PC-3 (cell line): Measurements from ENCODE around the gene P2RY8. TPM values are rescaled to one million over a fixed set of nuclear protein-coding genes. Genes with fewer than 3 reads are reported as not detected.

ENCODE experiments used
- ATAC-seq: fragments of 200-7000 bp; cut with Tn5 transposase; 2 replicates; pipeline ENCODE4 v1.9.1; 2020; ENCODE audit warnings: mild to moderate bottlenecking, moderate library complexity
- BruUV-seq: library from RNA; stranded (reverse); fragments of 400-500 nt; replicated peaks from 2 replicates; lab custom pipeline; 2021; lab: Mats Ljungman, UMichigan
- CTCF ChIA-PET: fragments of 300-600 bp; sonication (Branson Sonifier 250); formaldehyde crosslinking; loops from one replicate; lab custom pipeline; 2022; ENCODE audit warnings: antibody characterized with exemption; lab: Charles Lee
- POLR2A ChIA-PET: fragments of 300-600 bp; sonication (Branson Sonifier 250); formaldehyde crosslinking; loops from one replicate; lab custom pipeline; 2022; ENCODE audit warnings: antibody characterized with exemption; ENCODE audit not compliant: unreplicated experiment; lab: Charles Lee
- DNase-seq: peaks from one replicate; pipeline ENCODE4 v3.0.0-alpha.2; 2015
- H2AFZ ChIP-seq: fragments of 300-600 bp; sonication (generic); 2 replicates; pipeline ENCODE4 v1.6.0; 2016; ENCODE audit warnings: antibody characterized with exemption, low read length
- H3F3A ChIP-seq: fragments of 300-600 bp; sonication (generic); one replicate; pipeline ENCODE4 v1.6.0; 2017; ENCODE audit warnings: antibody characterized with exemption, low read length, control low read depth, mild to moderate bottlenecking; ENCODE audit not compliant: unreplicated experiment
- H3K27ac ChIP-seq: fragments of 300-600 bp; sonication (generic); 2 replicates; pipeline ENCODE4 v1.5.1; 2016; ENCODE audit warnings: mild to moderate bottlenecking, low read length
- H3K27me3 ChIP-seq: fragments of 300-600 bp; sonication (generic); 2 replicates; pipeline ENCODE4 v1.6.1; 2016; ENCODE audit warnings: low read length, mixed read lengths
- H3K36me3 ChIP-seq: fragments of 300-600 bp; sonication (generic); 2 replicates; pipeline ENCODE4 v1.6.1; 2016; ENCODE audit warnings: low read depth, mixed run types, low read length, mixed read lengths
- H3K4me1 ChIP-seq: fragments of 300-600 bp; sonication (generic); 2 replicates; pipeline ENCODE4 v1.5.1; 2016; ENCODE audit warnings: low read length; ENCODE audit not compliant: insufficient read depth
- H3K4me2 ChIP-seq: fragments of 300-600 bp; sonication (generic); 2 replicates; pipeline ENCODE4 v1.6.0; 2016; ENCODE audit warnings: low read length
- H3K4me3 ChIP-seq: fragments of 300-600 bp; sonication (generic); 2 replicates; pipeline ENCODE4 v1.5.1; 2016; ENCODE audit warnings: mild to moderate bottlenecking, low read length, mixed read lengths
- H3K79me2 ChIP-seq: fragments of 300-600 bp; sonication (generic); 2 replicates; pipeline ENCODE4 v1.6.1; 2017; ENCODE audit warnings: low read length, mixed read lengths
- H3K9ac ChIP-seq: fragments of 300-600 bp; sonication (generic); 2 replicates; pipeline ENCODE4 v1.6.0; 2016; ENCODE audit warnings: mild to moderate bottlenecking, low read length
- H3K9me2 ChIP-seq: fragments of 300-600 bp; sonication (generic); replicated peaks from 2 replicates; pipeline ENCODE4 v1.6.1; 2016; ENCODE audit warnings: mixed run types, low read length, mixed read lengths
- H3K9me3 ChIP-seq: fragments of 300-600 bp; sonication (generic); 2 replicates; pipeline ENCODE4 v1.6.1; 2016; ENCODE audit warnings: low read length, mixed read lengths
- H4K20me1 ChIP-seq: fragments of 300-600 bp; sonication (generic); 2 replicates; pipeline ENCODE4 v1.6.1; 2016; ENCODE audit warnings: low read length, mixed read lengths
- EZH2 ChIP-seq: fragments of 300-600 bp; sonication (generic); IDR thresholded peaks from one replicate; pipeline ENCODE4 v1.6.1; 2017; ENCODE audit warnings: antibody characterized with exemption, mild to moderate bottlenecking, low read length; ENCODE audit not compliant: unreplicated experiment
- EZH2phosphoT487 ChIP-seq: fragments of 300-600 bp; sonication (generic); IDR thresholded peaks from 2 replicates; pipeline ENCODE4 v1.6.1; 2018; ENCODE audit warnings: mild to moderate bottlenecking, antibody characterized with exemption, low read length, borderline replicate concordance
- intact Hi-C: fragments of 100-400 bp; cut with micrococcal nuclease; formaldehyde crosslinking; loops from 2 replicates; pipeline ENCODE4 v1.9.0; 2023
- total RNA-seq: library from RNA; depleted of rRNA; stranded (reverse); fragments of >200 nt; gene quantifications from 2 replicates; pipeline ENCODE4 v1.2.3, GENCODE V29; 2014; rRNA removed
- TF ChIP-seq, protein P1 (sequence below): fragments of 300-600 bp; sonication (generic); conservative IDR thresholded peaks from 2 replicates; pipeline ENCODE4 v1.5.1; 2017; ENCODE audit warnings: antibody characterized with exemption, low read depth, mild to moderate bottlenecking, low read length

Gene P2RY8
- total RNA-seq, 1 experiment from 2014 or later: not detected

DNA sequence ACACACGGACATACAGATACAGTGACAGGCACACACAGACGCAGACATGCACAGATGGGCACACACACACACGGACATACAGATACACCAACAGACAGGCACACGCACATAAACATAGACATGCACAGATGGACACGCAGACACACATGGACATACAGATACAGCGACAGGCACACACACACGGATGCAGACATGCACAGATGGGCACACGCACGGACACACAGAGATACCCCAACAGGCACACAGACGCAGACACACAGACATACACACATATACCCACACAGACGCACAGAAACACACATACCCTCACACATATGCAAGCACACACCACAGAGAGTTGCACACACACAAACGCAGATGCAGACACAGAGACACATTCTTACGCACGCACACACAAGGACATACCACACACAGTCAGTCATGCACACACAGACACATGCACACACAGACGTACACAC lies 120.6 kb downstream of the P2RY8 start:
- BruUV-seq: no TSS peak
- no peak overlapping the region for H2AFZ ChIP-seq

More for the DNA sequence above, 120.6 kb downstream of the P2RY8 start:
- Histone ChIP-seq H3K36me3 (0 out of 2 replicates have a peak, but pooled peaks cover under 1% of the 10 kb centered on the region), H3K4me2 (no peak overlapping the region), H3K27me3 (no peaks in the 10 kb centered on the region), H3K27ac (no peak overlapping the region), H3K79me2 (no peaks in the 10 kb centered on the region), H4K20me1 (no peaks in the 10 kb centered on the region), H3K9me2 (no peaks in the 10 kb centered on the region), H3K9ac (no peak overlapping the region), H3K4me1 (peaks cover 8% of the 10 kb centered on the region; the same call in 1 of the 2 replicates), H3K4me3 (no peak overlapping the region), H3K9me3 (no peaks in the 10 kb centered on the region), H3F3A (no peaks in the 10 kb centered on the region)
- DNase-seq (no peak), ATAC-seq (no peak)
- intact Hi-C loops: no loop called here
- TF ChIP-seq EZH2 (no peak), EZH2phosphoT487 (no peak)
- TF ChIP-seq, protein P1, sequence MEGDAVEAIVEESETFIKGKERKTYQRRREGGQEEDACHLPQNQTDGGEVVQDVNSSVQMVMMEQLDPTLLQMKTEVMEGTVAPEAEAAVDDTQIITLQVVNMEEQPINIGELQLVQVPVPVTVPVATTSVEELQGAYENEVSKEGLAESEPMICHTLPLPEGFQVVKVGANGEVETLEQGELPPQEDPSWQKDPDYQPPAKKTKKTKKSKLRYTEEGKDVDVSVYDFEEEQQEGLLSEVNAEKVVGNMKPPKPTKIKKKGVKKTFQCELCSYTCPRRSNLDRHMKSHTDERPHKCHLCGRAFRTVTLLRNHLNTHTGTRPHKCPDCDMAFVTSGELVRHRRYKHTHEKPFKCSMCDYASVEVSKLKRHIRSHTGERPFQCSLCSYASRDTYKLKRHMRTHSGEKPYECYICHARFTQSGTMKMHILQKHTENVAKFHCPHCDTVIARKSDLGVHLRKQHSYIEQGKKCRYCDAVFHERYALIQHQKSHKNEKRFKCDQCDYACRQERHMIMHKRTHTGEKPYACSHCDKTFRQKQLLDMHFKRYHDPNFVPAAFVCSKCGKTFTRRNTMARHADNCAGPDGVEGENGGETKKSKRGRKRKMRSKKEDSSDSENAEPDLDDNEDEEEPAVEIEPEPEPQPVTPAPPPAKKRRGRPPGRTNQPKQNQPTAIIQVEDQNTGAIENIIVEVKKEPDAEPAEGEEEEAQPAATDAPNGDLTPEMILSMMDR: no peak
- CTCF ChIA-PET: no interaction called here
- POLR2A ChIA-PET: no interaction called here

Other genes with a start within 250 kb of the P2RY8 start
- gene IL3RA, start 200.4 kb downstream of the P2RY8 start, total RNA-seq: not detected in 2 replicates
- 169 and 178 TPM in 2 replicates for gene SLC25A6, start 145.1 kb downstream of the P2RY8 start, total RNA-seq
- gene ASMTL, start 84.3 kb downstream of the P2RY8 start, total RNA-seq: 6.7 and 10.1 TPM in 2 replicates
- 36.8 and 41.5 TPM in 2 replicates for gene AKAP17A, start 54.4 kb upstream of the P2RY8 start, total RNA-seq
- not detected in 2 replicates for gene ASMT, start 77.9 kb upstream of the P2RY8 start, total RNA-seq